ENCODE measurements around the gene TGIF1. TPM values are rescaled to one million over a fixed set of nuclear protein-coding genes. Genes with fewer than 3 reads are reported as not detected.

Gene TGIF1
- total and polyA plus RNA-seq, 8 donors = 42.6 to 95.1 (median 82.4) TPM

- Histone ChIP-seq H3K4me1 (peaks cover 0 to 5% of the 10 kb centered on the region in 2 donors), H3K27me3 (no peaks in the 10 kb centered on the region), H3K36me3 (no peaks in the 10 kb centered on the region), H3K4me3 (no peak overlapping the region), H3K9me3 (no peaks in the 10 kb centered on the region), H3K27ac (no peak overlapping the region)
- ATAC-seq (no peak), DNase-seq (no peak)
- intact Hi-C loops (cut with DNase I) = no loop called here
- TF ChIP-seq CTCF (IDR thresholded peaks at IDR 0.05) = no peak
These were observed 22.0 kb upstream of the TGIF1 start for GRCh38 chr18:3427944-3428343.

- H3K27ac ChIP-seq = no peak overlapping the region
- no peaks in the 10 kb centered on the region for H3K36me3 ChIP-seq
- TF ChIP-seq CTCF (IDR thresholded peaks at IDR 0.05) = no peak
- H3K27me3 ChIP-seq = no peaks in the 10 kb centered on the region
- peaks cover 0 to 3% of the 10 kb centered on the region in 2 donors for H3K4me1 ChIP-seq
- no peak overlapping the region for H3K4me3 ChIP-seq
- no peak for ATAC-seq
- no peaks in the 10 kb centered on the region for H3K9me3 ChIP-seq
- intact Hi-C loops (cut with DNase I) = no loop called here
- no peak for DNase-seq
These were observed 20.9 kb upstream of the TGIF1 start for GRCh38 chr18:3429121-3429520.

GRCh38 chr18:3434685-3435084 is 15.3 kb upstream of the TGIF1 start:
- Histone ChIP-seq H3K27me3 (no peaks in the 10 kb centered on the region), H3K4me1 (no peaks in the 10 kb centered on the region), H3K4me3 (no peak overlapping the region), H3K36me3 (no peaks in the 10 kb centered on the region), H3K9me3 (no peaks in the 10 kb centered on the region), H3K27ac (no peak overlapping the region)
- TF ChIP-seq CTCF (IDR thresholded peaks at IDR 0.05) = no peak
- no peak for DNase-seq
- intact Hi-C loops (cut with DNase I) = no loop called here
- peak; percentile 16 for ATAC-seq

DNA sequence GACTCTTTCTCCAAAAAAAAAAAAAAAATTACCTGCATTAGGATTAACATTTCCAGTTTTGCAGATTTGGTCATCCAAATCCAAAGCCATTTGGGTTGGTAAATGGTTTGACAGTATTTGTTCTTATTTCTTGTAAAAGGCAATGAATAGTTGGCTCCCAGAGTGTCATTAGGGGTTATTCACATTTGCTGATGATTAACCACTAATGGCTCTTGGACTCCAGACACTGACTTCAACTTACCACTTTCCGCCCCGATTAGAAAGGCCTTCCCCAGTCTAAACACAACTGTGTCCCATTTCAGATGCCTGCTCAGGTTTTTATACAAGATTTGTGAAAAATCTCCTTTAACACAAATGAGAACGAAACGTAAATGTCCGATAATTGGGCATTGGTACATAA is 9.6 kb upstream of the TGIF1 start:
- Histone ChIP-seq H3K27me3 (no peaks in the 10 kb centered on the region), H3K4me3 (no peak overlapping the region), H3K36me3 (no peaks in the 10 kb centered on the region), H3K4me1 (no peaks in the 10 kb centered on the region), H3K27ac (no peak overlapping the region), H3K9me3 (no peaks in the 10 kb centered on the region)
- no peak for TF ChIP-seq CTCF (IDR thresholded peaks at IDR 0.05)
- no peak for DNase-seq
- intact Hi-C loops (cut with DNase I) = no loop called here
- ATAC-seq = peak; percentile 31

GRCh38 chr18:3441290-3441689 is 8.7 kb upstream of the TGIF1 start:
- ATAC-seq = peak; percentile 71
- Histone ChIP-seq H3K27me3 (no peaks in the 10 kb centered on the region), H3K36me3 (no peaks in the 10 kb centered on the region), H3K9me3 (no peaks in the 10 kb centered on the region), H3K4me1 (peaks cover 0 to 7% of the 10 kb centered on the region in 2 donors), H3K4me3 (no peak overlapping the region), H3K27ac (no peak overlapping the region)
- intact Hi-C loops (cut with DNase I) = no loop called here
- no peak for TF ChIP-seq CTCF (IDR thresholded peaks at IDR 0.05)
- DNase-seq = no peak
